ENCODE measurements around the gene FECH.

DNA sequence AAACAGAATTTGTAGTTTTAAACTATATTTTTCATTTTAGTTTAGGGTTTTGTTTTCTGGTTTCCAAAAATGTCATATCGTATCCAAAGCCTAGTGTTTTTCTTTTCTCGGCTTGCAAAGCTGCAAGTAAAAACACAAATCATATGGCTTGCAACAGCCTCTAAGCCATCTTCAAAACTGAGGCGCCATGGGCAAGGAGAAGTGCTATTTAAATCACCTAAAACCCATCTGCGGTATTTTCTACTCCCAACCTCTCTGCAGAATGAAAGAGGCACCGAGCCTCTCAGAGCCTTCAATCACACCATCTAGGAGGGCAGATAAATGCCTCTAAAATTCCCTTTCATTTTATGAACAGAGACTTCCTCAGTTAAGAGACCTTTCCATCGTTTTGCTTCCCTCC, 25.2 kb downstream of the FECH start:
- no peak for TF ChIP-seq POLR2A (IDR thresholded peaks at IDR 0.05; ENCODE audit: low read length)
- no peak for TF ChIP-seq NFE2L2 (conservative IDR thresholded peaks at IDR 0.05; ENCODE audit: low read length)
- no peak for TF ChIP-seq CHD2 (IDR thresholded peaks at IDR 0.05; ENCODE audit: low read length, partially characterized antibody)
- TF ChIP-seq, protein P1, sequence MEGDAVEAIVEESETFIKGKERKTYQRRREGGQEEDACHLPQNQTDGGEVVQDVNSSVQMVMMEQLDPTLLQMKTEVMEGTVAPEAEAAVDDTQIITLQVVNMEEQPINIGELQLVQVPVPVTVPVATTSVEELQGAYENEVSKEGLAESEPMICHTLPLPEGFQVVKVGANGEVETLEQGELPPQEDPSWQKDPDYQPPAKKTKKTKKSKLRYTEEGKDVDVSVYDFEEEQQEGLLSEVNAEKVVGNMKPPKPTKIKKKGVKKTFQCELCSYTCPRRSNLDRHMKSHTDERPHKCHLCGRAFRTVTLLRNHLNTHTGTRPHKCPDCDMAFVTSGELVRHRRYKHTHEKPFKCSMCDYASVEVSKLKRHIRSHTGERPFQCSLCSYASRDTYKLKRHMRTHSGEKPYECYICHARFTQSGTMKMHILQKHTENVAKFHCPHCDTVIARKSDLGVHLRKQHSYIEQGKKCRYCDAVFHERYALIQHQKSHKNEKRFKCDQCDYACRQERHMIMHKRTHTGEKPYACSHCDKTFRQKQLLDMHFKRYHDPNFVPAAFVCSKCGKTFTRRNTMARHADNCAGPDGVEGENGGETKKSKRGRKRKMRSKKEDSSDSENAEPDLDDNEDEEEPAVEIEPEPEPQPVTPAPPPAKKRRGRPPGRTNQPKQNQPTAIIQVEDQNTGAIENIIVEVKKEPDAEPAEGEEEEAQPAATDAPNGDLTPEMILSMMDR (IDR thresholded peaks at IDR 0.05): no peak

All from A549 (cell line).